ENCODE measurements around the gene TANGO2.
A peak's percentile ranks its signal among the peaks of the same experiment; 100 is the strongest.

Gene TANGO2

GRCh38 chr22:20115691-20116375, 94.9 kb downstream of the TANGO2 start, which contains the start of gene RANBP1:
Gene RANBP1, plus strand, starts transcription at chr22:20116104. Its CDS starts 81 bp downstream, at chr22:20116185.
- no peak within 1 kb of the TSS for H3K27ac Mint-ChIP-seq
- no peak for DNase-seq
- H3K4me1 Mint-ChIP-seq: peaks cover 29% of the 10 kb centered on the region
- peak within 1 kb of the TSS; percentile 86 for H3K4me3 Mint-ChIP-seq
- no peaks in the 10 kb centered on the region for H3K27me3 Mint-ChIP-seq (ENCODE audit: low read depth, poor library complexity)
- H3K9me3 Mint-ChIP-seq: no peaks in the 10 kb centered on the region
- TF ChIP-seq, protein P1, sequence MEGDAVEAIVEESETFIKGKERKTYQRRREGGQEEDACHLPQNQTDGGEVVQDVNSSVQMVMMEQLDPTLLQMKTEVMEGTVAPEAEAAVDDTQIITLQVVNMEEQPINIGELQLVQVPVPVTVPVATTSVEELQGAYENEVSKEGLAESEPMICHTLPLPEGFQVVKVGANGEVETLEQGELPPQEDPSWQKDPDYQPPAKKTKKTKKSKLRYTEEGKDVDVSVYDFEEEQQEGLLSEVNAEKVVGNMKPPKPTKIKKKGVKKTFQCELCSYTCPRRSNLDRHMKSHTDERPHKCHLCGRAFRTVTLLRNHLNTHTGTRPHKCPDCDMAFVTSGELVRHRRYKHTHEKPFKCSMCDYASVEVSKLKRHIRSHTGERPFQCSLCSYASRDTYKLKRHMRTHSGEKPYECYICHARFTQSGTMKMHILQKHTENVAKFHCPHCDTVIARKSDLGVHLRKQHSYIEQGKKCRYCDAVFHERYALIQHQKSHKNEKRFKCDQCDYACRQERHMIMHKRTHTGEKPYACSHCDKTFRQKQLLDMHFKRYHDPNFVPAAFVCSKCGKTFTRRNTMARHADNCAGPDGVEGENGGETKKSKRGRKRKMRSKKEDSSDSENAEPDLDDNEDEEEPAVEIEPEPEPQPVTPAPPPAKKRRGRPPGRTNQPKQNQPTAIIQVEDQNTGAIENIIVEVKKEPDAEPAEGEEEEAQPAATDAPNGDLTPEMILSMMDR (IDR thresholded peaks at IDR 0.05): no peak
- H3K36me3 Mint-ChIP-seq (ENCODE audit: low read depth): peaks cover 29% of the 10 kb centered on the region

DNA sequence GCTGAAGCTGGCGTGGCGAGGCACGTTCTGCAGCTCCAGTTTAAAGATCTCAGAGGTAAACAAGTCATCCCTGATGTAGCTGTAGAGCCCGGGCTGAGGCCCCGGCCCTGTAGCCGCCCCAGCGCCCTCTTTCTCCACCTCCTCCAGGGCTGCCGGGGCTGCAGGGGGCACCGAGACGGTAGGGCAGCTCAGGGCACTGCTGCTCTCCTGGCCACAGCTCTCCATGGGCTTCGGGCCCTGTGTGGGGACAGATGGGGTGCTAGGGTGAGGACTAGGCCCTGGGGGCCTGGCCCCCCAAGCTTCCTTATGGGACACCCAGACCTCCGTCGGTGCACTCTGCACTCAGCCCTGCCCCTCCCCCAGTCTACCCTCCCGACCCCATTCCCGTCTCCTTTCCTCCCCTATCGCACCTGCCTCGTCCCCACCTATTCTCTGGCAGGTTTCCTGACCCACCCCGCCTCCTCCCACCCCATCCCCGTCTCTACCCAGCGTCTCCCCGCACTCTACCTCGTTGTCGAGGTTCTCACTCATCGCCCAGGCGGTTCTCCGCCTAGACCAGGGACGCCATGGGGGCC, 95.6 kb downstream of the TANGO2 start:
- H3K9me3 Mint-ChIP-seq: no peaks in the 10 kb centered on the region
- no peak overlapping the region for H3K27ac Mint-ChIP-seq
- H3K36me3 Mint-ChIP-seq (ENCODE audit: low read depth): peaks cover 32% of the 10 kb centered on the region
- DNase-seq: peak; percentile 33
- H3K4me3 Mint-ChIP-seq: peak overlapping the region; percentile 86
- H3K4me1 Mint-ChIP-seq: peaks cover 32% of the 10 kb centered on the region
- H3K27me3 Mint-ChIP-seq (ENCODE audit: low read depth, poor library complexity): no peaks in the 10 kb centered on the region
- TF ChIP-seq, protein P1 (IDR thresholded peaks at IDR 0.05): no peak
